Activated T-helper 9 cell treated with anti-CD3 and anti-CD28 coated beads, Interleukin-2, amount 50 U/mL, for 16 hours (primary cell): ENCODE results near the gene PCSK5.

ENCODE experiments used
- DNase-seq: peaks from one replicate; pipeline ENCODE4 v3.0.0-alpha.2; 2020; ENCODE audit warnings: low read depth

Gene PCSK5

DNA sequence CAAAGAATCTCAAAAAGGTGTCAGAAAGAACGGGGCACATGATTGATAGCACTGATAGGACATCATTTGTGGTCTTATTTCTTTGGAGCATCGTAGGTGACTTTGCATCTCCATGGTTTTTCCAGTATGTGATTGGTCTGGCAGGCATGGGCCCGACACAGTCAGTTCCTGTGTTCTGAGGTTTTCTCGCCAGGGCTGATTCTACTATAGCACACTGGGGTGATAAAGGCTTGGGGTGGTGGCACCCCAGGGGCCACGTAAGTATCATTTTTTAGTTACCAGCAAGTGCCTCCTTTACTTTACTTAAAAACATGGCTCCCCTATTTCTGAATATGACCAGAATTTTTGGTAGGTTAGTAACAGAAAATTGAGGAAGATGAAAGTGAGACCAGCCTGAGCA, 301.0 kb downstream of the PCSK5 start:
- DNase-seq, result no peak

- DNase-seq, result no peak
These were observed 301.5 kb downstream of the PCSK5 start for GRCh38 chr9:76192013-76192412.

DNA sequence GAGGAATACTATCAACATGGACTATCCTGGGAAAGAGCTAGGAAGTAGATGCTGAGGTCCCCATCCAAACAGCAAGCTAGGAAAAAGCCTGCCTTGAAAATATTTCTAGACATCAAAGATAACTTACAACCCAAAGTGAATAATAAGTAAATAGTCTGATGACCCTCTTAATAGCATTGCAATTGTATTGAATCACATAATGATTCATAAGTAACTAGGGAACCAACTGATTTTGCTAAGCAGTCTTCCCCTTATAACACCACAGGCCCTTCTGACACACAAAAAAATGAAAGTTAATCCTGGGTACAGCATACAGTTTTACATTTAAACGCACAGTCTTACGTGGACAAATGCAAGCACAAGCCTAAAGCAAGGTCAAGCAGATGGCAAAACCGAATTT, 304.4 kb downstream of the PCSK5 start:
- no peak for DNase-seq

- no peak for DNase-seq
These were observed 307.9 kb downstream of the PCSK5 start for GRCh38 chr9:76198336-76198735.

GRCh38 chr9:76200315-76200714, 309.8 kb downstream of the PCSK5 start:
- no peak for DNase-seq

GRCh38 chr9:76200745-76201144, 310.3 kb downstream of the PCSK5 start:
- no peak for DNase-seq

DNA sequence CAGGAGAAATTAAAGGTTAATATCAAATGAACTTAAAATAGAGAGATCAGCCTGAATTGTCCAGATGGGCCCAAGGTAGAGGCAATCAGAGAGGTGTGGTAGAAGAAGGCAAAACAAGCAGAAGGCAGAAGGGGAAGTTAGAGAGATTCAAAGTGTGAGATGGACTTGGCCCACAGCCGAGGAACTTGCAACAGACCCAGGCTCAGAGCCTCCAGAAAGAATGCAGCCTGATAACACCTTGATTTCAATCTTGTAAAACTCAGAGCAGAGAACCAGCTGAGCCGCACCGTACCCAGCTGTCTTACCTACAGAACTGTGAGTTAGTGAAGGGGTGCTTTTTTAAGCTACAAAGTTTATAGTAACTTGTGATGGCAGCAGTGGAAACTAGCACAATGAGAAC, 312.9 kb downstream of the PCSK5 start:
- no peak for DNase-seq

DNA sequence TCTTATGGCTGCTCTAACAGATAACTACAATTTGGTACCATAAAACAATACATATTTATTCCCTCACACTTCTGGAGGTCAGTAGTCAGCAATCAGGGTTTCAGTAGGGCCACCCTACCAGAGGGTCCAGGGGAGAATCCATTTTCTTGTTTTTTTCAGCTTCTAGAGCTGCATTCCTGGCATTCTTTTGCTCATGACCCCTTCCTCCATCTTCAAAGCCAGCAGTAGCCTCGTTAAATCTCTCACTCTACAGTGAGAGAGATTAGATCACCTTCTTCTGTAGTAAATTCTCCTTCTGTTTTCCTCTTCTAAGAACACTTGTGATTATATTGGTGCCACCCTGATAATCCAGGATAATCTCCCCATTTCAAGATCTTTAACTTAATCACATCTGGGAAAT, 316.3 kb downstream of the PCSK5 start:
- no peak for DNase-seq

GRCh38 chr9:76213751-76214150, 323.3 kb downstream of the PCSK5 start:
- no peak for DNase-seq

DNA sequence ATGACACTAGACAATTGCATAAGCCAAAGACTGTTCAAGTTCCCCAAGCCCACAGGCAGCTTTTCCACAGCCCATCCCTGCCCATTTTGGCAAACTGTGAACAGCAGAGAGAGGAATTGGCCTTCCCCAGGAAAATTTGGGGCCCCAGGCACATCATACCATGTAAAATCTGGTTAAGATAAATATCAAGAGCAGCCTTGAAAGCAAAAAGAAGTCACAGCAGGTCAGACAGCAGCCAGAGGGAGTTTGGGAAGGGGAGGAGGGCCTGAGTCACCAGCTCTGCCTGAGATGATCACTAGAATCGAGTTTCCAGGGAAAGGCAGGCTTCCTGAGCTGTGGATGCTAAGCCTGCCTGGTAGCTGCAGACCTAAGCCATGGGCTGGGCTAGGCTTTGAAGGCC, 324.6 kb downstream of the PCSK5 start:
- DNase-seq, result no peak

- DNase-seq, result no peak
These were observed 325.7 kb downstream of the PCSK5 start for GRCh38 chr9:76216161-76216649.

DNA sequence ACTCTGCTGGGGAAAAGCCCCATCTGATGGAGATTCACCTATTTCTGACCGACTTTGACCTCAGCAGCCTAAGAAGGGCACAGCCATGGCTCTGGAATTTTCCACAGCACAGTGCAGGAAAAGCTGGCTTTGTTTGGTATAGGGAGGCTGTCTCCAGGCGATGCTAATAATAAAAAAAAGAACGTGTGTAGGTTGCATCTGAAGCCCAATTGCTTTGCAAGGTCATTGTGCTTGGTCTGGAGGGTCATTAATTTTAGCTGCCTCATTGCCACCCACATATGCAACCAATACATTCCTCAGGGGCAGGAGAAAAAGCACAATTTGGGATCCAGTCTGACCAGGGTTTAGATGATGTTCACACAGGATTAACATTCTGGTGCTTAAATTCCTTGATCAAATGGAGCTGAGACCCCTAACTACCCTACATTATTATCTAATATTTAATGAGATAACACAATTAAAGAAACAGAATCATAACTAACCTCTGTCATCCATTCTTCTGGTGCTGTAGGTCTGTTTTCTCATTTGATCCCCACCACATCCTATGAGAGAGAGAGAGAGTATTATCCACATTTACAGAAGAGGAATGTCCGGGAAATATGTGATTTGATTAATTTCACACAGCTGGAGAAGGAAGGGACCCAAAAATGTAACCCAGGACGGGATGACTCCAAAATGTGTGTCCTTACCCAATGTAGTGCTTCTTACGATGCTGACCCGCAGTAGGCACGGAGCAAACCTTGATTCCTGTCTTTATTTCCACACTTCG, 327.8 kb downstream of the PCSK5 start:
- no peak for DNase-seq

DNA sequence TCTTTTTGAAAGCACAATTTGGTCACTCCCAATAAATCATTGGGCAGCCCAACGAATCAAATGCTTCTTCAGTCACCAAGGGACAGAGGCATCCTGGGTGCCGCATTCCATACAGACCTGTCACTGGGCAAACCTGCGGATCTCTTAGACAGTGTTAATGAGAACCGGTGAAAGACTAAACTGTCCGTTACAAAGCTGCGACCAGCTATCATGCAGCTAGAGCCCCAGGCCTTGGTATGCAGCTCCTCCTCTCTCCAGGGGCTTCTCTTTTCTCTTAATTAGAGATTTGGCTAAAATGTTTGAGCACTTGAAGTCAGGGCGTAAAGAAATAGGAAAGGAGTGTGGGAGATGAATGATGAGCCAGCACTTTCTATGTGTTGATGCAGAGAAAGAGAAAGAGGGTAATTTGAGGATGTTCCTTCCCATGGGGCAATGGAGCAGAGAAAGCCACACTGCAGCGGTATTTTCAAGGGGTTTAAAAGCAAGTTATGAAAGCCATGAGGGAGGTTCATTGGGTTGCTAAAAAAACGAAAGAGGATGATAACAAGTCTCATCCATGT, 328.5 kb downstream of the PCSK5 start:
- DNase-seq, result no peak

- no peak for DNase-seq
These were observed 329.2 kb downstream of the PCSK5 start for GRCh38 chr9:76219560-76220151.

- no peak for DNase-seq
These were observed 330.9 kb downstream of the PCSK5 start for GRCh38 chr9:76221423-76221822.

DNA sequence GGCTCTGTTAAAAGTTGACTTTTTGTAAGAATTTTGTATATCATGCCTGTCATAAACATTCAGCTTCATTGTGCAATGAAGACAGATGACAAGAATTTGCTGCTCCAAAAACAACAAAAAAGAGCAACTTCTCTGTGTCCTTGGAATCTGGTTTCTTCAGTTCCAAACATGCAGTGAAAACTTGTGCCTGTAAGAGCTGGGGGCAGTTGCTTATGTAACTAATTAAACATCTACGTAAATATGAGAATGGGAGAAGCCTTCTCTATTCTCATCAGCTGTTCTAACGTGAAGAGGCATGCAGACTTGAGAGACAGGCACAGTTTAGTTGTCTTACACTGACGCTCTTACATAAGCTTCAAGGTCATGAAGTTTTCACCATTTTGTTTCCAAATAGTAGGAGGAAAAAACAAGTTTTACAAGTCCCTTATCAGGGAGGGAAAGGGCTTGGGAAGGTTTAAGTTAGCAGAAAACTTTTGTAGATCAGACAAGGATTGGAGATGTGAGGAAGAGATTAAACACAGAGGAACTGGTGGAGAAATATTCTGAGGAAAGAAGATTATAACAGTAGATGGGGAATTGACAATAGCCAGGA, 333.4 kb downstream of the PCSK5 start:
- DNase-seq, result no peak

- no peak for DNase-seq
These were observed 336.7 kb downstream of the PCSK5 start for GRCh38 chr9:76227156-76227555.

DNA sequence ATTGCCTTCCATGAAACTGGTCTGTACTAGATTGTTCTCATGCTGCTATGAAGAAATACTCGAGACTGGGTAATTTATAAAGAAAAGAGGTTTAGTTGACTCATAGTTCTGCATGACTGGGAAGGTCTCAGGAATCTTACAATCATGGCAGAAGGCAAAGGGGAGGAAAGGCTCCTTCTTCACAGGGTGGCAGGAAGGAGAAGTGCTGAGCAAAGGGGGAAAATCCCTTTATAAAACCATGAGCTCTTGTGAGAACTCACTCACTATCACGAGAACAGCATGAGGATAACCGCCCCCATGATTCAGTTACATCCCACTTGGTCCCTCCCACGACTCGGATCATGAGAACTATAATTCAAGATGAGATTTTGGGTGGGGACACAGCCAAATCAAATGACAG, 340.5 kb downstream of the PCSK5 start:
- no peak for DNase-seq

DNA sequence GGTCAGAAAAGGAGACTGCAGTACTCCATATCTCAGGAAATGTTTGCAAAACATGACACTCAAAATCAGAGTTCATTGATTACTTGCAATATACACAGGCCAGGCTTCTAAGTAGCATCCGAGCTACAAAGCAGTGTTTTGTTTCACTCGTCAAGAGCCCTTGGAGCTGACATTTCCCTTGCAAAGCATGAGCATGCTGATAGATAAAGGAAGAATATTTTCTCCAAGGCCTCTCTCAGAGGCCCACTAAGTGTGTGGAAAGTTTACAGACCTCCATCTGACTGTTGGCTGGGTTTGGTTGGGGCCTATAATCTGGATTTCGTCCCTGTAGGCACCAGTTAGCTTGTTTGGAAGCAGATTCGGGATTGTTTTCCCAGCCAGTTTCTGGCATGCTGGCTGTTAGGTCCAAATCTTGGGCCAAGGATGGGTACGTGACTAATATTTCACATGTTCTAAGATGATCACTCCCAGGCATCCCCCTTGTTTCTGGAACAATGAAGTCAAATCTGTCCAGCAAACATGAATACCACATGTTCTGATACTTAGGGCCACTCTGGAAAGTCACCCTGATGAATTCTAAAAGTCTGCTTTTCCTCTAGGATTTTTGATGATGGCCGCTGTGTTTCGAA, 342.5 kb downstream of the PCSK5 start:
- no peak for DNase-seq

DNA sequence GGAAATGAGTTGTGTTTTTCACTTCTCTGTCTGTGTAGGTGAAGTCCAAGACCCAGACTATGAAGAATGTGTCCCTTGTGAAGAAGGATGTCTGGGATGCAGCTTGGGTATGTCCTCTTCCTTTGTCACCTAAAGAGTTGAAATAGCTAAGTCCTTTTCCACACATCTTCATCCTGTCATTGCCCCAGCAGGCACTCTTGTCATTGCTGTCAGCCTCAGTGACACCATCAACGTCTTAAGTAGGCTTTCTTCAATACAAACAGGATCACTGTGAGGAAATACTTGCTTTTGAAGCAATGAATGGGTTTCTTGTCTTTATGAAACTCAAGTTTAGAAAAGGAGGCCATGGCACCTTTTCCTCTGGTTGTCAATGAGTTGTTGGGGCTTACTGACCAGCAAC, 350.1 kb downstream of the PCSK5 start:
- DNase-seq, result no peak

DNA sequence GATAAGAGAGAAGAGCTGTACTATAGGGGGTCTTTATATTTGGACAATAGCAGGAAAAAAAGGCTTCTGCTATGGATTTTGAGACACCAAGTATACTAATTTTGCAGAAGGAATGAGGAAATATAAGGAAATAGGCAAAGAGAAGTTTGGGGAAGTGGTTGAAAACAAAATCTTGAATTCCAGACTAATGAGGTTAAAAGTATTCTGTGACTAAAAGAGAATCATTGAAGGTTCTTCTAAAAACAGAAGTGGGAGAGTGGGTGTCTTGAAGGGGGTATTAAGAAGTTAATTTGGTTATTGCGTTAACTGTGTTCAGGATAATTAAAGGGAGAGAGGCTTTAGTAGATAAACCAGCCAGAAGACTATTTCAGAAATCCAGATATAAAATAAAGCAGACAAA, 355.0 kb downstream of the PCSK5 start:
- DNase-seq, result no peak

- DNase-seq, result no peak
These were observed 356.2 kb downstream of the PCSK5 start for GRCh38 chr9:76246680-76247079.

DNA sequence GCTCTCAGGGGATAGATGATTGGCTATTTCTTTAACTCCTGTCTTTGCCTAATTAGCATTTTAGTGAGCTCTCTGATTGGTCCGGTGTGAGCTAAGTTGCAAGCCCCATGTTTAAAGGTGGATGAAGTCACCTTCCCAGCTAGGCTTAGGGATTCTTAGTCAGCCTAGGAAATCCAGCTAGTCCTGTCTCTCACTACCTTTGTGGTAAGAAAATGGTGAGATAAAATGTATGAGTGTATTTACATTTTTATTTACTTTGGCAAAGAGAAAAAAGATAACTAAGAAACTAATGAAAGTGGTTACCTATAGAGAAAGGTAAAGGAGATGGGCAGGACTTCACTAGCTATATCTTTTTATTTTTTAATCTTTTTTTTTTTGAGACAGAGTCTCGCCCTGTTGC, 357.0 kb downstream of the PCSK5 start:
- no peak for DNase-seq
